ENCODE data around the gene SUSD1. TPM values are rescaled to one million over a fixed set of nuclear protein-coding genes. Genes with fewer than 3 reads are reported as not detected.

The SUSD1 gene
- total RNA-seq, 2 experiments from 2014 or later: 0.32 TPM; not detected in 1

GRCh38 chr9:111992523-111992922 lies 182.6 kb downstream of the SUSD1 start:
- H3K27ac ChIP-seq (ENCODE audit: low read depth, low read length, poor library complexity, severe bottlenecking): no peak overlapping the region
- TF ChIP-seq, protein P1, sequence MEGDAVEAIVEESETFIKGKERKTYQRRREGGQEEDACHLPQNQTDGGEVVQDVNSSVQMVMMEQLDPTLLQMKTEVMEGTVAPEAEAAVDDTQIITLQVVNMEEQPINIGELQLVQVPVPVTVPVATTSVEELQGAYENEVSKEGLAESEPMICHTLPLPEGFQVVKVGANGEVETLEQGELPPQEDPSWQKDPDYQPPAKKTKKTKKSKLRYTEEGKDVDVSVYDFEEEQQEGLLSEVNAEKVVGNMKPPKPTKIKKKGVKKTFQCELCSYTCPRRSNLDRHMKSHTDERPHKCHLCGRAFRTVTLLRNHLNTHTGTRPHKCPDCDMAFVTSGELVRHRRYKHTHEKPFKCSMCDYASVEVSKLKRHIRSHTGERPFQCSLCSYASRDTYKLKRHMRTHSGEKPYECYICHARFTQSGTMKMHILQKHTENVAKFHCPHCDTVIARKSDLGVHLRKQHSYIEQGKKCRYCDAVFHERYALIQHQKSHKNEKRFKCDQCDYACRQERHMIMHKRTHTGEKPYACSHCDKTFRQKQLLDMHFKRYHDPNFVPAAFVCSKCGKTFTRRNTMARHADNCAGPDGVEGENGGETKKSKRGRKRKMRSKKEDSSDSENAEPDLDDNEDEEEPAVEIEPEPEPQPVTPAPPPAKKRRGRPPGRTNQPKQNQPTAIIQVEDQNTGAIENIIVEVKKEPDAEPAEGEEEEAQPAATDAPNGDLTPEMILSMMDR (conservative IDR thresholded peaks at IDR 0.05; ENCODE audit: low read length): no peak
- no peak for TF ChIP-seq EZH2phosphoT487 (IDR thresholded peaks at IDR 0.05; ENCODE audit: borderline replicate concordance, low read depth, low read length)
- no peaks in the 10 kb centered on the region for H3K9me3 ChIP-seq (ENCODE audit: low read length)
- no peak for DNase-seq (ENCODE audit: low spot score)
- no peak overlapping the region for H3K4me2 ChIP-seq (ENCODE audit: low read length)
- H2AFZ ChIP-seq (ENCODE audit: low read length): no peak overlapping the region
- ChIA-PET CTCF (ENCODE audit: unreplicated experiment) (no interaction called here), POLR2A (interaction anchor here (0.9 to 1.4 kb wide), 2 partner anchors 12 to 16 kb away, joined by 3 read pairs; no protein-coding TSS in a partner anchor)
- H3K9me2 ChIP-seq (ENCODE audit: insufficient read depth, low read length): no peaks in the 10 kb centered on the region
- H3K4me1 ChIP-seq (ENCODE audit: insufficient read depth, low read length, poor library complexity, severe bottlenecking): no peaks in the 10 kb centered on the region
- no TSS peak for BruUV-seq (replicated peaks)
- no peak overlapping the region for H3K4me3 ChIP-seq (ENCODE audit: low read depth, low read length, poor library complexity, severe bottlenecking)
- H3K79me2 ChIP-seq (ENCODE audit: insufficient read depth, low read depth, low read length): no peaks in the 10 kb centered on the region
- no peaks in the 10 kb centered on the region for H4K20me1 ChIP-seq (ENCODE audit: insufficient read depth, low read length)
- H3K36me3 ChIP-seq (ENCODE audit: insufficient read depth, low read length): no peaks in the 10 kb centered on the region
- intact Hi-C loops (cut with micrococcal nuclease; ENCODE audit: unreplicated experiment): no loop called here

DNA sequence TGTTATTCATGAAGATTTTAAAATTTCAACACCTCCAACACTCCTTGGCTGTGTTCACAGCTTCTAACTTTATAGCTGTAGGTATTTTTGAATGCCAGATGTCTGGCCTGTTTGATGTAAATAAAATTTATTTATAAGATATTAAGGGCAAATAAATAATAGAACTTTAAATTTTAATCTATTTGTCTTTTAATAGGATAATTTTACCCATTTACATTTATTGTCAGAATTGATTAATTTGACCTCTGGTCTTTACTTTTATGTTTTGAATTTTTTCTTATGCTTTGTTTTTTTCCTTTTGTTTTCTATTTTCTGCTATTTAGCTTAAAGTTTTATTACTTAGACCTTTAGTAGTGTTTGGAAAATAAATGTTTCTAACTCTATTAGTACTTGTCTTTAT lies 183.9 kb downstream of the SUSD1 start:
- no peak for TF ChIP-seq EZH2phosphoT487 (IDR thresholded peaks at IDR 0.05; ENCODE audit: borderline replicate concordance, low read depth, low read length)
- TF ChIP-seq, protein P1 (conservative IDR thresholded peaks at IDR 0.05; ENCODE audit: low read length): no peak

More for the DNA sequence above, 183.9 kb downstream of the SUSD1 start:
- Histone ChIP-seq H3K9me2 (ENCODE audit: insufficient read depth, low read length) (no peaks in the 10 kb centered on the region), H3K9me3 (ENCODE audit: low read length) (no peaks in the 10 kb centered on the region), H4K20me1 (ENCODE audit: insufficient read depth, low read length) (no peaks in the 10 kb centered on the region), H3K4me2 (ENCODE audit: low read length) (no peak overlapping the region), H3K27ac (ENCODE audit: low read depth, low read length, poor library complexity, severe bottlenecking) (no peak overlapping the region), H3K36me3 (ENCODE audit: insufficient read depth, low read length) (no peaks in the 10 kb centered on the region), H2AFZ (ENCODE audit: low read length) (no peak overlapping the region), H3K79me2 (ENCODE audit: insufficient read depth, low read depth, low read length) (no peaks in the 10 kb centered on the region), H3K4me3 (ENCODE audit: low read depth, low read length, poor library complexity, severe bottlenecking) (no peak overlapping the region), H3K4me1 (ENCODE audit: insufficient read depth, low read length, poor library complexity, severe bottlenecking) (peaks cover 4% of the 10 kb centered on the region)
- BruUV-seq (replicated peaks): no TSS peak
- ChIA-PET POLR2A (no interaction called here), CTCF (ENCODE audit: unreplicated experiment) (no interaction called here)
- intact Hi-C loops (cut with micrococcal nuclease; ENCODE audit: unreplicated experiment): no loop called here
- DNase-seq (ENCODE audit: low spot score): no peak

Small RNAs within 50 kb of the gene (small RNA-seq; reads per million reads assigned to genes)
- gene RF00019: not detected
- gene RNU6-710P: not detected
- gene RNU6-855P: not detected

Other genes starting within 250 kb of the SUSD1 start
- 33.2 and 38.1 TPM in 2 replicates for gene PTBP3, start 158.3 kb upstream of the SUSD1 start, total RNA-seq (2014; rRNA removed; shearing (Covaris generic))
- gene PTBP3, start 158.3 kb upstream of the SUSD1 start, total RNA-seq (2022): 98.2 and 129 TPM in 2 replicates
- gene HSDL2, start 204.8 kb upstream of the SUSD1 start, total RNA-seq (2014; rRNA removed; shearing (Covaris generic)): 10.0 and 12.7 TPM in 2 replicates
- gene HSDL2, start 204.8 kb upstream of the SUSD1 start, total RNA-seq (2022): 16.6 and 17.1 TPM in 2 replicates